Stimulated activated CD4-positive, alpha-beta T cell treated with anti-CD3 and anti-CD28 coated beads, TNF-alpha, amount 100 ng/mL, for 24 hours (primary cell): Measurements from ENCODE around the gene CASP9.

Source experiments
- DNase-seq, 3 experiments: peaks; one replicate each; pipeline ENCODE4 v3.0.0-alpha.2; 2020; ENCODE audit warnings: low read depth in 3 of 3

CASP9 gene

GRCh38 chr1:15446212-15446611 lies 77.8 kb downstream of the CASP9 start:
- DNase-seq: no peak

- DNase-seq: no peak
Observed at GRCh38 chr1:15445390-15446122, 78.5 kb downstream of the CASP9 start.

GRCh38 chr1:15444468-15445389 lies 79.3 kb downstream of the CASP9 start:
- no peak for DNase-seq

GRCh38 chr1:15443281-15443680 lies 80.7 kb downstream of the CASP9 start:
- DNase-seq: no peak

- DNase-seq: no peak
Observed at GRCh38 chr1:15442759-15443158, 81.3 kb downstream of the CASP9 start.

- DNase-seq: no peak
Observed at GRCh38 chr1:15442119-15442518, 81.9 kb downstream of the CASP9 start.
